CD4-positive, alpha-beta T cell (primary cell): ENCODE data around the gene PRR29. TPM values are rescaled to one million over a fixed set of nuclear protein-coding genes. Genes with fewer than 3 reads are reported as not detected.
A peak's percentile ranks its signal among the peaks of the same experiment; 100 is the strongest.
"Not testable (repeated sequence)": the region's sequence is repeated elsewhere in the genome, so short reads cannot be mapped to it uniquely, and the experiment has no call there.

ENCODE experiments used
- ATAC-seq: fragments of 200-7000 bp; cut with Tn5 transposase; one replicate; pipeline ENCODE4 v1.10.0; 2022; ENCODE audit warnings: mild to moderate bottlenecking; ENCODE audit not compliant: poor library complexity
- CTCF ChIA-PET: fragments of 350-600 bp; sonication (Branson Sonifier 250); formaldehyde crosslinking; loops from one replicate; lab custom pipeline; 2021; ENCODE audit warnings: antibody characterized with exemption, inconsistent platforms; lab: Charles Lee
- POLR2A ChIA-PET: fragments of 350-600 bp; sonication (Branson Sonifier 250); formaldehyde crosslinking; loops from one replicate; lab custom pipeline; 2021; ENCODE audit warnings: antibody characterized with exemption, inconsistent platforms; lab: Charles Lee
- DNase-seq, 14 experiments: peaks; one replicate each; pipeline ENCODE4 v3.0.0-alpha.2; 2013 to 2020; ENCODE audit warnings: mixed read lengths in 2 of 14
- H3K27ac ChIP-seq, 2 donors: one replicate each; pipeline versions ENCODE4 v1.5.1 to v1.7.0; 2013; ENCODE audit warnings: low read length in 2 of 2, low read depth in 1 of 2, mild to moderate bottlenecking in 1 of 2
- H3K27me3 ChIP-seq, 2 experiments: 1 replicate in 1 of 2; 2 replicates in 1 of 2; pipeline versions ENCODE4 v1.6.1 to v1.7.0; 2013; ENCODE audit warnings: low read length in 2 of 2, control low read depth in 1 of 2, mild to moderate bottlenecking in 1 of 2, moderate library complexity in 1 of 2; ENCODE audit not compliant: insufficient read depth in 2 of 2, control insufficient read depth in 1 of 2
- H3K36me3 ChIP-seq: one replicate; pipeline ENCODE4 v1.6.1; 2013; ENCODE audit warnings: low read length, control low read depth; ENCODE audit not compliant: insufficient read depth
- H3K4me1 ChIP-seq: one replicate; pipeline ENCODE4 v1.6.1; 2013; ENCODE audit warnings: low read length, control low read depth; ENCODE audit not compliant: insufficient read depth
- H3K4me3 ChIP-seq: one replicate; pipeline ENCODE4 v1.5.1; 2013; ENCODE audit warnings: mild to moderate bottlenecking, low read length, moderate library complexity
- H3K9me3 ChIP-seq, 2 experiments: 1 replicate in 1 of 2; 2 replicates in 1 of 2; pipeline versions ENCODE4 v1.6.1 to v1.7.0; 2013; ENCODE audit warnings: low read length in 2 of 2, mild to moderate bottlenecking in 2 of 2, control low read depth in 1 of 2, moderate library complexity in 1 of 2; ENCODE audit not compliant: control insufficient read depth in 1 of 2, insufficient read depth in 1 of 2
- H3K27ac Mint-ChIP-seq: one replicate; pipeline ENCODE4 v1.8.0; 2020; ENCODE audit warnings: mixed read lengths
- H3K27me3 Mint-ChIP-seq: one replicate; pipeline ENCODE4 v1.8.0; 2021; ENCODE audit warnings: mixed read lengths
- H3K36me3 Mint-ChIP-seq: one replicate; pipeline ENCODE4 v1.8.0; 2021; ENCODE audit warnings: low read depth, mixed read lengths
- H3K4me1 Mint-ChIP-seq: one replicate; pipeline ENCODE4 v1.8.0; 2021; ENCODE audit warnings: low read depth, mixed read lengths
- H3K4me3 Mint-ChIP-seq: one replicate; pipeline ENCODE4 v1.8.0; 2020; ENCODE audit warnings: mild to moderate bottlenecking, mixed read lengths
- H3K9me3 Mint-ChIP-seq: one replicate; pipeline ENCODE4 v1.8.0; 2020; ENCODE audit warnings: mixed read lengths
- CTCF ChIP-seq: fragments of 200-600 bp; IDR thresholded peaks from one replicate; pipeline ENCODE4 v1.8.0; 2022; ENCODE audit warnings: antibody characterized with exemption, mild to moderate bottlenecking
- intact Hi-C, 2 experiments: fragments of 100-400 bp; cut with DNase I in 1 of 2; cut with micrococcal nuclease in 1 of 2; formaldehyde crosslinking; loops; one replicate each; pipeline versions ENCODE4 v1.15.1 to v1.9.0; 2023 to 2025; cut with DNase I, micrococcal nuclease
- total RNA-seq, 174 experiments: library from RNA in 2 of 174; stranded (reverse) in 2 of 174; gene quantifications; one replicate each; pipeline ENCODE4 v1.2.3 and lab custom pipeline; 2021 to 2026

PRR29 gene
- total RNA-seq, 2 experiments from 2014 or later, result 0.56 to 0.71 TPM

GRCh38 chr17:64016974-64017373 lies 18.8 kb downstream of the PRR29 start:
- peaks cover 59% of the 10 kb centered on the region for H3K4me1 ChIP-seq
- POLR2A ChIA-PET, result interaction anchor here (0.7 to 8.0 kb wide), 13 partner anchors 9 to 321 kb away, joined by 3 to 156 read pairs (median 7); partner anchors contain the start of genes DDX42, LIMD2 and PRR29

GRCh38 chr17:64017381-64017980 lies 19.3 kb downstream of the PRR29 start:
- Histone ChIP-seq H3K27ac (peak overlapping the region; percentile 98 to 99), H3K4me3 (peak overlapping the region; percentile 97), H3K4me1 (peaks cover 60% of the 10 kb centered on the region), H3K27me3 (no peaks in the 10 kb centered on the region), H3K9me3 (no peaks in the 10 kb centered on the region), H3K36me3 (peaks cover 8% of the 10 kb centered on the region)
- peak in 2 of 14 experiments; percentile 52 to 54 for DNase-seq
- H3K36me3 Mint-ChIP-seq, result peaks cover 52% of the 10 kb centered on the region
- peak overlapping the region; percentile 91 for H3K4me3 Mint-ChIP-seq
- peak; percentile 38 for TF ChIP-seq CTCF
- H3K9me3 Mint-ChIP-seq, result no peaks in the 10 kb centered on the region
- ChIA-PET CTCF (interaction anchor here (1.1 to 3.5 kb wide), 13 partner anchors 10 to 128 kb away, joined by 3 to 93 read pairs (median 6); partner anchors contain the start of genes ERN1, GH1 and PRR29), POLR2A (interaction anchor here (0.7 to 8.0 kb wide), 14 partner anchors 8 to 321 kb away, joined by 3 to 156 read pairs (median 6); partner anchors contain the start of genes DDX42 and PRR29)
- H3K4me1 Mint-ChIP-seq, result peaks cover 81% of the 10 kb centered on the region
- no peak for ATAC-seq
- intact Hi-C loops, result loop anchor here in 1 of 2 experiments (2.0 kb wide), 1 partner anchor 19 kb away; the partner anchor contains the start of gene PRR29
- peak overlapping the region; percentile 100 for H3K27ac Mint-ChIP-seq
- no peaks in the 10 kb centered on the region for H3K27me3 Mint-ChIP-seq

More at GRCh38 chr17:64016974-64017373, 18.8 kb downstream of the PRR29 start:
- CTCF ChIA-PET, result interaction anchor here (0.8 to 3.5 kb wide), 14 partner anchors 10 to 129 kb away, joined by 3 to 93 read pairs (median 6); partner anchors contain the start of genes ERN1, GH1 and PRR29
- DNase-seq, result no peak
- peak overlapping the region; percentile 87 for H3K4me3 Mint-ChIP-seq
- intact Hi-C loops, result loop anchor here (1.0 to 2.0 kb wide), 2 partner anchors 8 to 18 kb away; partner anchors contain the start of gene PRR29 (in 1 of the 2)
- TF ChIP-seq CTCF, result no peak
- H3K9me3 Mint-ChIP-seq, result no peaks in the 10 kb centered on the region
- ATAC-seq, result no peak
- Histone ChIP-seq H3K9me3 (no peaks in the 10 kb centered on the region), H3K27ac (peak overlapping the region; percentile 98 to 99), H3K4me3 (peak overlapping the region; percentile 97), H3K27me3 (no peaks in the 10 kb centered on the region), H3K36me3 (peaks cover 13% of the 10 kb centered on the region)
- peaks cover 56% of the 10 kb centered on the region for H3K36me3 Mint-ChIP-seq
- no peaks in the 10 kb centered on the region for H3K27me3 Mint-ChIP-seq
- H3K27ac Mint-ChIP-seq, result peak overlapping the region; percentile 100
- H3K4me1 Mint-ChIP-seq, result peaks cover 78% of the 10 kb centered on the region

GRCh38 chr17:64019551-64019961 lies 21.4 kb downstream of the PRR29 start:
- ChIA-PET CTCF (interaction anchor here (0.7 to 2.9 kb wide), 12 partner anchors 10 to 171 kb away, joined by 3 to 22 read pairs (median 5); partner anchors contain the start of genes CSHL1 and ERN1), POLR2A (interaction anchor here (0.7 to 8.0 kb wide), 30 partner anchors 10 to 486 kb away, joined by 3 to 156 read pairs (median 10); partner anchors contain the start of genes CD79B, CEP95, DDX5 and ERN1)
- DNase-seq, result peak in 4 of 14 experiments; percentile 23 to 69 (median 52)
- H3K36me3 ChIP-seq, H3K9me3 Mint-ChIP-seq, H3K27me3 Mint-ChIP-seq, H3K27me3 ChIP-seq, H3K9me3 ChIP-seq, intact Hi-C loops: not testable (repeated sequence)
- ATAC-seq, result peak; percentile 27
- Mint-ChIP-seq H3K4me3 (peak overlapping the region; percentile 99), H3K4me1 (peaks cover 81% of the 10 kb centered on the region), H3K36me3 (peaks cover 42% of the 10 kb centered on the region), H3K27ac (peak overlapping the region; percentile 100)
- peaks cover 68% of the 10 kb centered on the region for H3K4me1 ChIP-seq
- peak overlapping the region; percentile 98 to 99 for H3K27ac ChIP-seq
- H3K4me3 ChIP-seq, result peak overlapping the region; percentile 97
